GM21737 (cell line): Measurements from ENCODE around the gene PRSS33.

Experiments used
- ATAC-seq: cut with Tn5 transposase; IDR thresholded peaks from one replicate; pipeline ENCODE4 v1.9.1; 2021; ENCODE audit warnings: mild to moderate bottlenecking, moderate library complexity; ENCODE audit not compliant: unreplicated experiment

Gene PRSS33

GRCh38 chr16:2821487-2822157 is 34.3 kb upstream of the PRSS33 start:
- no peak for ATAC-seq

GRCh38 chr16:2820836-2821486 is 33.6 kb upstream of the PRSS33 start:
- ATAC-seq: no peak

- ATAC-seq: no peak
These were observed 32.8 kb upstream of the PRSS33 start for GRCh38 chr16:2819939-2820835.

GRCh38 chr16:2819179-2819938 is 32.0 kb upstream of the PRSS33 start:
- ATAC-seq: no peak

GRCh38 chr16:2818272-2818876 is 31.0 kb upstream of the PRSS33 start:
- no peak for ATAC-seq

- no peak for ATAC-seq
These were observed 30.2 kb upstream of the PRSS33 start for GRCh38 chr16:2817340-2818271.

- ATAC-seq: no peak
These were observed 29.5 kb upstream of the PRSS33 start, which contains the start of gene PRSS21 for GRCh38 chr16:2816751-2817339. Gene PRSS21 (plus strand): TSS chr16:2817237. CDS start chr16:2817269, 32 bp downstream.

- ATAC-seq: no peak
These were observed 28.0 kb upstream of the PRSS33 start for GRCh38 chr16:2815299-2815771.

- no peak for ATAC-seq
These were observed 27.4 kb upstream of the PRSS33 start for GRCh38 chr16:2814551-2815298.

- ATAC-seq: no peak
These were observed 26.4 kb upstream of the PRSS33 start for GRCh38 chr16:2813771-2814221.

- ATAC-seq: no peak
These were observed 24.5 kb upstream of the PRSS33 start for GRCh38 chr16:2811703-2812471.

GRCh38 chr16:2810651-2811050 is 23.3 kb upstream of the PRSS33 start:
- no peak for ATAC-seq

GRCh38 chr16:2809149-2809760 is 21.9 kb upstream of the PRSS33 start:
- ATAC-seq: no peak

GRCh38 chr16:2808181-2808580 is 20.8 kb upstream of the PRSS33 start:
- no peak for ATAC-seq

- ATAC-seq: no peak
These were observed 18.9 kb upstream of the PRSS33 start for GRCh38 chr16:2806286-2806685.

GRCh38 chr16:2804728-2805127 is 17.4 kb upstream of the PRSS33 start:
- ATAC-seq: no peak
